KMS-11 (cell line): Measurements from ENCODE around the gene ZPBP2.
A peak's percentile ranks its signal among the peaks of the same experiment; 100 is the strongest.

Experiments used
- H2AFZ ChIP-seq: fragments of 200-600 bp; sonication (generic); 2 replicates; pipeline ENCODE4 v1.6.1; 2016; ENCODE audit warnings: antibody characterized with exemption, mixed run types, low read depth
- H3K27ac ChIP-seq: fragments of 200-600 bp; sonication (generic); 2 replicates; pipeline ENCODE4 v1.6.1; 2016; ENCODE audit warnings: mild to moderate bottlenecking, mixed run types
- H3K27me3 ChIP-seq: fragments of 200-600 bp; sonication (generic); 2 replicates; pipeline ENCODE4 v1.6.1; 2017; ENCODE audit warnings: mild to moderate bottlenecking, low read depth, mixed run types, moderate library complexity; ENCODE audit not compliant: insufficient read depth
- H3K36me3 ChIP-seq: fragments of 200-600 bp; sonication (generic); 2 replicates; pipeline ENCODE4 v1.6.1; 2017; ENCODE audit warnings: mild to moderate bottlenecking, mixed run types; ENCODE audit not compliant: insufficient read depth
- H3K4me1 ChIP-seq: fragments of 200-600 bp; sonication (generic); 2 replicates; pipeline ENCODE4 v1.6.1; 2016; ENCODE audit warnings: mild to moderate bottlenecking, low read depth, mixed run types; ENCODE audit not compliant: poor library complexity, severe bottlenecking
- H3K4me2 ChIP-seq: fragments of 200-600 bp; sonication (generic); 2 replicates; pipeline ENCODE4 v1.7.0; 2016; ENCODE audit warnings: mild to moderate bottlenecking, mixed run types
- H3K4me3 ChIP-seq: fragments of 200-600 bp; sonication (generic); IDR thresholded peaks from 2 replicates; pipeline ENCODE4 v1.6.1; 2017; ENCODE audit warnings: low read depth, low read length, mixed read lengths; ENCODE audit not compliant: insufficient read depth
- H3K79me2 ChIP-seq: fragments of 200-600 bp; sonication (generic); 2 replicates; pipeline ENCODE4 v1.6.1; 2016; ENCODE audit warnings: low read depth, mixed run types; ENCODE audit not compliant: insufficient read depth
- H3K9ac ChIP-seq: fragments of 200-600 bp; sonication (generic); 2 replicates; pipeline ENCODE4 v1.6.1; 2016; ENCODE audit warnings: mild to moderate bottlenecking, mixed run types
- H4K20me1 ChIP-seq: fragments of 200-600 bp; sonication (generic); 2 replicates; pipeline ENCODE4 v1.6.1; 2016; ENCODE audit warnings: mild to moderate bottlenecking, mixed run types; ENCODE audit not compliant: insufficient read depth
- CTCF ChIP-seq: fragments of 200-600 bp; sonication (generic); conservative IDR thresholded peaks from 2 replicates; pipeline ENCODE4 v1.6.1; 2017; ENCODE audit warnings: low read depth, mild to moderate bottlenecking, antibody characterized with exemption, low read length, moderate library complexity, mixed read lengths

Gene ZPBP2

DNA sequence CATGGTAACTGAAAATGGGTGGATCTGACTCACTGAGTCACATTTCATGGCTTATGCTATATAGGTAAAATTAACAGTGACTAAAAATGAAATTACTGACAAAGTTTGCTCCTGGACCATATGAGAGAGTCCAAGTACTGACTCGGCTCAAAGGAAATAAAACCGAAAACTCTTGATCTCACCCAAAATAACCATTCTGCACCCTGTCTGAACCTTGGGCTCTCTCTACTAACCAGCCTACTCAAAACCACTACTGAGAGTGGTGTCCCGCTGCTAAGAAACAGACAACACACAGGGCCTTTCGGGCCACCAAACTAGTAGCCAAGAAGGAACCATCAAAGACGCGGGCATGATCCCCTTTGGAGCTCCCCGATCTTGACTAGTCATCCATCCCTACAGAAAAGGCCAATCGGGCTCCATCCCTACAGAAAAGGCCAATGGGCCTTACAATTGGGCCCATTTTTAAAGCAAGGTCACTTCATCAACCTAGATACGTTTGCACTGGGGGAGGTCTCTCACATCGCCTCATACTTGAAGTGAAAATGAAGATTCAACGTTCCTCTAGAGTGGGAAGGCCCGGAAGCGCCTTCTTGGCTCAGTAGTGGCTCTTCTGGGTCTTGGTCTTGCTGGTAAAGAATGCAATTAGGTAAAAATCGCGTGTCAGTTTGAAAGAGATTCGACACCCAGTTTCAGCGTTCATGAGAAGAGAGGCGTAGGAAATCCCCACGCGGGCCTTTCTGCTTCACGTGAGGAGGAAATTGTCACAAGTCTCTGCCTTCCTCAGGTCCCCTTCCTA, 720 bp upstream of the ZPBP2 start:
- Histone ChIP-seq H4K20me1 (no peaks in the 10 kb centered on the region), H3K36me3 (no peaks in the 10 kb centered on the region), H2AFZ (peak overlapping the region; percentile 71), H3K4me3 (peak overlapping the region; percentile 20), H3K4me1 (peaks cover 56% of the 10 kb centered on the region), H3K4me2 (peak overlapping the region; percentile 92), H3K27ac (peak overlapping the region; percentile 95), H3K79me2 (peaks cover 31% of the 10 kb centered on the region), H3K9ac (peak overlapping the region; percentile 82), H3K27me3 (no peaks in the 10 kb centered on the region)
- TF ChIP-seq CTCF = no peak

DNA sequence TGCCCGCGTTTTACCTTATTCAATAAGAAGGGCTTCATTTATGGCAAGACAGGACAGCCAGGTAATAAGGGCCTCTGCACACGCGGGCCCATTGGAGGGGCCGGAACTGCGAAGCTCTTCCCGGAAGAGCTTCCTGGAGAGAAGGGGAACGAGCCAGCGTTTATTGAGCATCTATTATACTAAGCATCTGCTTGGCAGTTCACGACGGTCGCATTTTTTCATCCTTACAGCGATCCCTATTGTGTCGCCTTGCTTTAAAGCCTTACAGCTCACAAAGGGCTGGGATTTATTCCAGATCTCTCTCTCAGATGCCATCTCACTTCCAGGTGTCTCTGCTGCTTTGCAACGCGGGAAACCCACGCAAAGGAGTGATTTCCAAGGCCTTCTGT, 546 bp downstream of the ZPBP2 start:
- Histone ChIP-seq H3K27me3 (no peaks in the 10 kb centered on the region), H3K27ac (peak overlapping the region; percentile 95), H4K20me1 (no peaks in the 10 kb centered on the region), H3K36me3 (no peaks in the 10 kb centered on the region), H3K4me2 (peak overlapping the region; percentile 92; the same call in 1 of the 2 replicates), H3K4me3 (no peak overlapping the region), H3K9ac (peak overlapping the region; percentile 82; the same call in 1 of the 2 replicates), H3K4me1 (peaks cover 56% of the 10 kb centered on the region), H2AFZ (no peak overlapping the region), H3K79me2 (peaks cover 18% of the 10 kb centered on the region)
- TF ChIP-seq CTCF = no peak

GRCh38 chr17:39870776-39871175, 2.8 kb downstream of the ZPBP2 start:
- Histone ChIP-seq H3K4me2 (no peak overlapping the region), H3K4me3 (no peak overlapping the region), H2AFZ (no peak overlapping the region), H3K4me1 (peaks cover 41% of the 10 kb centered on the region), H3K27ac (0 out of 2 replicates have a peak overlapping the region, but pooled peaks have one; percentile 1), H4K20me1 (no peaks in the 10 kb centered on the region), H3K79me2 (no peaks in the 10 kb centered on the region; the same call in 1 of the 2 replicates), H3K9ac (no peak overlapping the region), H3K36me3 (no peaks in the 10 kb centered on the region), H3K27me3 (no peaks in the 10 kb centered on the region)
- TF ChIP-seq CTCF = no peak

GRCh38 chr17:39871801-39872200, 3.8 kb downstream of the ZPBP2 start:
- Histone ChIP-seq H3K4me1 (peaks cover 31% of the 10 kb centered on the region), H3K27me3 (no peaks in the 10 kb centered on the region), H3K36me3 (no peaks in the 10 kb centered on the region), H3K9ac (no peak overlapping the region), H3K4me2 (no peak overlapping the region), H4K20me1 (no peaks in the 10 kb centered on the region), H3K27ac (no peak overlapping the region), H2AFZ (no peak overlapping the region), H3K79me2 (no peaks in the 10 kb centered on the region), H3K4me3 (no peak overlapping the region)
- TF ChIP-seq CTCF = no peak
